GM21723 (cell line): Measurements from ENCODE around the gene SMARCAL1.
"Not testable (repeated sequence)": the region's sequence is repeated elsewhere in the genome, so short reads cannot be mapped to it uniquely, and the experiment has no call there.

Experiments
- ATAC-seq: cut with Tn5 transposase; IDR thresholded peaks from one replicate; pipeline ENCODE4 v1.9.1; 2021; ENCODE audit warnings: mild to moderate bottlenecking, moderate library complexity; ENCODE audit not compliant: unreplicated experiment

The SMARCAL1 gene

DNA sequence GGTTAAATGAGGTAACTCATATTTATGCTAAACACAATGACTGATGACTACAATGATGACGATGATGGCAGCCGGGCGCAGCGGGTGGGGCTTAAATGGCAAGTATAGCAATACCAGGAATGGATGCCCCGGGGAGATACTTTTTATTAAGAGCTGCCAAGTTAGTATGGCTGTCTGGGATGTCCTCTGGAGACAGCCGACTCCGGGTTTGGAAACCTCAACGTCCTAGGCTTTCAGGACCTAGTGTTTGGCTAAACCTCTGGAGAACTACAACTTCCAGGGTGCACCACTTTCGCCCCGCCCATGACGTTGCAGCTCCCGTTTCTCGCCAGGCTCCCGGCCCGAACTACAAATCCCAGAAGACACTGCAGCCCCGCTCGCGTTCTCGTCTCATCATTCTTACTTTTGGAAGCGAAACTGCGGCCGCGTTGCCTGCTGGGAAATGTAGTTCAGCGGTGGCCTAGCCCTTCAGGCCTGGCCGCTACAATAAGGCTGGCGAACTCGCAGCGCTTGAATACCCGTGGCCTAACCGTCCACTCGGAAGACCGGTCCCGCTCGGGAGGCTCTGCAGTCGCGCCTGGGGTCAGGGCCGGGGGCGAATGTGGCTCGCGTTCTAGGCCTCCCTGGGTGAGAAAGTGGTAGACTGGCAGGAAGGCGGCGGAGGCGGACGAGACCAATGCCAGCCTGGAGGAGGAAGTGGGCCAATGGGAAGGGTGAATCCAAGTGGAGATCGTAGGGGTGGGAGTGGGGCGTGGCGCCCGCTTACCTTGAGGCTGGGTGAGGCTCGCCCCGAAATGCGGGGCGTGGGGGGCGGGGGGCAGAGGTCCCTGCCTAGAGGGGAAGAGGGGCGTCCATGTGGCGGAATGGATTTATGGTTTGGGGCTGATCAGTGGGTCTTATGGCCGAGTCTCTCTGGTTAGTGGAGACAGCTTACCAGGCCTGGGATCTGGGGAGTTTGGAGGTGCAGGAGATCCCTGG, at the start of gene SMARCAL1:
Gene SMARCAL1 (plus strand): TSS at position 463 of the 978 bp plus-strand sequence. CDS start 2,221 bp downstream, outside the sequence.
- ATAC-seq: peak; percentile 94

DNA sequence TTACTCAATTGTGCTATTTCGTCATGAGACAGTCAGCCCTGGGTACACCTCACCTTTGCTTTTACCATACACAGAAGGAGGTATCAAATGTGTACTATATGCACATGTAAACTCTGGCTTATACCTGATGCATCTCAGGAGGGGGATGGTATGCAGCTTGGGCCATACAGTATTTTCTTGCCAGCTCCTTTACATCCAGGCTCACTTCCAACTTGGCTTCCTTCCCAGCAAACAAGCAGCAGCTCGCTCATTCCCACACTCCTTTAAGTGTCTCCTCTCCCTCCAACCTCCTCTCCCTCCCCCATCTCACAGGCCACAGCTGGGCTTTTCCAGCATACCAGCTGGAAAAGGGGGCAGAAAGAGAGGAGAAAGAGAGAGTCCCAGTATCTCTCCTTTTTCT, 49.6 kb upstream of the SMARCAL1 start:
- no peak for ATAC-seq

DNA sequence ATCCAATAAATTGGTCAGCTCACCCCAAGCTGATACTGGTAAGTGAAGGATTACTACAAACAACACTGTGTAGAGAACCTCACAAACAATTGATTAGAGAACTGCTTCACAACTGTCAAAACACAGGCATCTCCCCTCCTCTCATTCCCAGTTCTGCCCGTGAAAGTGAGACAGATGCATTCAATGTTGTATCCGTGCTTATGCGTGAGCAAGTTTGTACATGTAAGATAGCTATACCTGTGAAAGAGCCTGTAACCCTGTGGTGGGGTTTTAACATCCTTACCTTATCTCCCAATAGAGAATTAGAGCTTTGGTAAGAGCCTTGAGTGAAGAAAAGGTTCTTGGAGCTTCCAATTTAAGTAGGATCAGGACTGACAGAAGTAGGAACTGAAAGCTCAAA, 49.1 kb upstream of the SMARCAL1 start:
- no peak for ATAC-seq

DNA sequence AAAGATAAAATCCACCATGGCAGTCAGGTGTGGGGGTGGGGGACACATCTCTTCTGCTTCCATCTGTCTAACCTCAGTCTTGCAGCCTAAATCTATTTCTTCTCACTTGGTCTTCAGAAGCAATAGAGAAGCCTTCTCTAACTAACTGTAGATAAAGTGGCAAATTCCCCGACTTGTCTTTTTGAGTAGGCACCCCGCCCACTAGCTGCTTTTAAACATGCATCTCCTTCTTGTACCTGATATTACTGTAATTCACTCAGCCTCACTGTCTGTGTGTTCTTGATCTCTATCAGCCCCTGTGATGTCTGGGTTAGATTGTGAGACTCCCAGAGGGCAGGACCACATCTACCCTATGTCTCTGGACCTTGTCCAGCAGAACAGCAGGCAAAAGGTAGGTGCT, 46.8 kb upstream of the SMARCAL1 start:
- no peak for ATAC-seq

- ATAC-seq: no peak
Measured at GRCh38 chr2:216366777-216367471, 45.4 kb upstream of the SMARCAL1 start.

GRCh38 chr2:216369821-216370220, 42.5 kb upstream of the SMARCAL1 start:
- ATAC-seq: no peak

GRCh38 chr2:216370961-216371712, 41.1 kb upstream of the SMARCAL1 start:
- no peak for ATAC-seq

DNA sequence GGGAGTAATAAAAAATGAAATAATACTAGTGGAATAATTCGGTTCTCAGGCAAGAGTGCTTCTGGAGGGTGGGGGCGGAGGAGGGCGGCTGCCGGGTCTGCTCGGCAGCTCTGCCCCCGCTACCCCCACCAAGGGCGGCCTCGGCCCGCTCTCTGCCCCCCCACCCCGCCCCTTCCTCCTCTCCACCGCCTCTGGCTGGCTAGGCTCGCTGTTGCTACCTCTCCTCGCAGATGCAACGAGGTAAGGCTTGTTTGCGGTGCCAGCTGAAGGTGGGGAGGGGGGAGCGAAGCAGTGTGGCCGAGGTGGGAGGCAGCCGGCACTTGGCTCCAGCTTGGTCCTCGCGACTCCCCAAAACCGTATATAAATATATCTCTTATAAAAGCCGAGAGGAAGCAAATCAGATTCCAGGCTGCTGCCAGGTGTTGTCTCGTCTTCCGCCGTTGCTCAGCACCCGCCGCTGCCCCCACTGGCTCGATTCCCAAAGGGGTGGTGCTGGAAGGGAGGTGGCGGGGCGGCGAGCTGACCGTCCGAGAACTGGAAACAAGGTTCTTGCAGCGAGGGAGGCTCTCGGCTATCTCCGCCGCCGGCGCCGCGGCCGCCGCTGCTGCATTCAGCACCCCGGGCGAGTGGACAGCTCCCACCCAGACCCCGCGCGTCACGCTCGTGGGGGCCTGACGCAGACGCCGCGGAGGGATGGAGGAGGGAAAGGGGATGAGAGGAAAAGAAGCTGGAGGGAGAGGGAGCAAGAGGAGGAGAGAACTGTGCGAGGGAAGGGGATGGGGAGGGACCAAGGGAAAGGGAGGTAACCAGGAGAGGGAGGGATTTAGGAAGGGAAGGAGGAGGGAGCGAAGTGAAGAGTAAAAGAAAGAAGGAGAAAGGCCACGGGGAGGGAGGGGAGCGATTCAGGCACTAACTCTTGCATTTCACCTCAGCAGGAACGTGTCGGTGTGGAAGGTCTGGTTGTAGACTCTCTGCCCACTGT, 40.3 kb upstream of the SMARCAL1 start, which contains the start of gene MARCHF4:
Gene MARCHF4 (minus strand): TSS at position 763 of the 982 bp plus-strand sequence. CDS start 2,223 bp downstream, outside the sequence.
- no peak for ATAC-seq

- ATAC-seq: no peak
Measured at GRCh38 chr2:216372761-216373291, 39.5 kb upstream of the SMARCAL1 start.

DNA sequence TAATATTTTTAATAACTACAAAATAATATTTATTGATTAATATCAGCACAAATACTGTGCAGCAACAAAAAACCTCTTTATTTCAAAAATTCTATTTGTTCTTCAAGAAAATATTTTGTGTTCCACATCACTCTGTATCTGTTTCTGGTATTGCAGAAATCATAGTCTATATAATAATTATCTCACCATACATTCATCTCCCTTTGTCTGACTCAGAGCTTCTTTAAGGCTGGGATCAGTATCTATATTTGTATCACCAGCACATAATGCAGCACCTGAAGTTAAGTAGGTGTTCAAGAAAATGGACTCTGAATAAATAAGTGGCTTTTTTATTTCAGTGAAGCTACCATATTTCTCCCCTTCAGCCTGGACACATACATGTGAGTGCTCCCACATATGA, 38.4 kb upstream of the SMARCAL1 start:
- no peak for ATAC-seq

DNA sequence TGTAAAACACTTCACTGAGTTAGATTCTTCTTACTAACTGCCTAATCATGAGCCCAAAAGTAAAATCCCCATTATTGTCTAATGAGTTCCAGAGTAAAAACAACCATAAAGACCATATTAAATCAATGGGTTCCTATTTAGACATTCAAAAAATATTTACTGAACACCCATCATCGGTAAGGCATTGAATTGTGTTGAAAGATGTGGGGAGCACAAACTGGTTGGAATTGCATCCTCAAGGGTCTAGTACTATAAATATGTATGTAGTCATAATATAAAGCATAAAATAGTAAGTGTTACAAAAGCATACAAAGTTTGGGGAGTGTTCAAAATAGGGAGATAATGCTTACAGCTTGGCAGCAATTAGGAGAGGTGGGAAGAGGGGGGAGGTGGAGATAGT, 37.0 kb upstream of the SMARCAL1 start:
- ATAC-seq: no peak

DNA sequence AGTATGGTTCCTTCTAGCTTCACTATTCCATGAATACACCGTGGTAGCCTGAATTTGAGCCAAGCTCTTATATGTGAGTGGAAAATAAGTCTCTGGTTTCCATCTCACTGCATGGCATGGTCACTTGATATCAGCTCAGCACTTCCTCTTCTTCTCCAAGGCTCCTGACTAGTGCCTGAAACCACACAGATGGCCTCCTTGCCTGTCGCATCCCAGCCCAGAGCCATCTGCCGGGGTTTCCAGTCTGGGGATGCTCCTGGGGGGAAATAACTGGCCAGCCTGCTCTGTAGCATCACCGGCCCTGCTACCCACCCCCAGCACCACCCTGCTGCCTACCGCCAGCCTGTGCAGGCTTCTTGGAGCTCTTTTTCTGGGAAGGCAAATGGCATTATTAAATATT, 32.3 kb upstream of the SMARCAL1 start:
- ATAC-seq: no peak

DNA sequence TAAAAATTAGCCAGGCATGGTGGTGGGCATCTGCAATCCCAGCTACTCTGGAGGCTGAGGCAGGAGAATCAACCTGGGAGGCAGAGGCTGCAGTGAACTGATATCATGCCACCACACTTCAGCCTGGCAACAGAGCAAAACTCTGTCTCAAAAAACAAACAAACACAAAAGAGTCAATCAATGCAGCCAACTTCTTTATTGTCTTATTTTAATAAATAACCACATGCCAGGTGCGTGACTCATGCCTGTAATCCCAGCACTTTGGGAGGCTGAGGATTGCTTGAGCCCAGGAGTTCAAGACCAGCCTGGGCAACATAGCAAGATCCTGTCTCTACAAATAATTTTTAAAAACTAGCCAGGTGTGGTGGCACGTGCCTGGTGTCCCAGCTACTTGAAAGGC, 27.9 kb upstream of the SMARCAL1 start:
- ATAC-seq: not testable (repeated sequence)

DNA sequence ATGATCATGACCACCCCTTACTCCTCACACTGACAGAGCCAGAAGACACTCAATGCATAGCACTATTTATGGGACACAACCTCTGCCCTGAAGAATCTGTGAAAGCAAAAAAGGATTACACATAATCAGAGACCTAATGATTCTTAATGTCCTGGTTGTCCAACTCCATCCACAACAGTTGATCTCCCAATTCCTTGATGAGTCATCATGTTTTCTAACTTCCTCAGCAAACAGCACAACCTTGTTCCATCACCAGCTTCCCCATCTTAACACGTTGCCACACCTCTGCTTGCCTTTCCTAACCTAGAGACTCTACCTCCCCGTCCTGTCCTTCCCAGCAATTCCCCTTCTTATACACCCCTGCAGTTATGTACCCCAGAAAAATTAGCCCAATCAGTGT, 26.8 kb upstream of the SMARCAL1 start:
- ATAC-seq: no peak

GRCh38 chr2:216387262-216387661, 25.0 kb upstream of the SMARCAL1 start:
- no peak for ATAC-seq

- ATAC-seq: peak; percentile 63
Measured at GRCh38 chr2:216388046-216388884, 24.0 kb upstream of the SMARCAL1 start.

GRCh38 chr2:216389570-216389969, 22.7 kb upstream of the SMARCAL1 start:
- ATAC-seq: no peak

- no peak for ATAC-seq
Measured at GRCh38 chr2:216391401-216391800, 20.9 kb upstream of the SMARCAL1 start.
